Measurements from ENCODE around the gene S100A5.

DNA sequence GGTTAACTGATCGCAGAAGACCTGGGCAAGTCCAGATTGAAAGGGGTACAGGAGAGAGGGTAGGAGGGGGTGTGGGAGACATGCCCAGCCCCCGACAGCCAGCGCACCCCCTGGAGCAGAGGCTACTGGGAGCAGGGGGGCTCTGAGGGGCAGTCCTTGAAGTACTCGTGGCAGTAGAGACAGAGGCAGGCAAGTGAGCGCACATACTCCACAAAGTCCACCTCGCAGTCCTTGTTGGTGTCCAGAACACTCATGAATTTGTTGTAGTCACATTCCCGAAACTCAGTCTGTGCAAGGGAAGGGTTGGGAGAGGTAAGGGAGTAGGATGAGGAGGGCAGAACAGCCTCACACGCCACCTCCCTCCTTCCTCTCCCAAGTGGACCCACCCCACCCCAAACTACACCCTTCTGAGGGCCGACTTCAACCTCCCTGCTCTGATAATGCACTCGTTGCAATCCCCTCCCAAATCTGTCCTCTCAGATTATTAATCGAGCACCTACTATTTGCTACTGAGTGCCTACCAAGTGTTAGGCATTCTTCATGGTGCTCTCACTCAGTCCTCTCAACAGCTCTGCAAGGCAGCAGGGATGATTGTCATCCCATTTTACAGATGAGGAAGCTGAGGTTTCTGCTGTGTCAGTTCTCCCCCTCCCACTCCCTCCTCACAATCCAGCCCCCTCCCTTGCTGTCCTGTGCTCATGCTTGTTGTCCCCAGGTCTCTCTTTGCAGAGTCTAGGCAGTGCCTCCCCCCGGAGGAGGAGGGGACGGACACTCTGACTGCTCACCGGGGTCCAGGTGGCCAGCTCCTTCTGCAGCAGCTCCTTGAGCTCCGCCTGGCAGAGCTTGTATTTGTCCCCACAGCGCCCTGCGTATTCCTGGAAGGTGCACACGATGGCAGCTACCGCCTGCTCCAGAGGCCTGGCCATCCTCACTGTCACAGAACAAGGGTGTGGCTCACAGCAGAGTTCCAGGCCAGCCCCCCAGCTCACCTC lies 7.1 kb upstream of the S100A5 start:
- TF ChIP-seq, protein P1, sequence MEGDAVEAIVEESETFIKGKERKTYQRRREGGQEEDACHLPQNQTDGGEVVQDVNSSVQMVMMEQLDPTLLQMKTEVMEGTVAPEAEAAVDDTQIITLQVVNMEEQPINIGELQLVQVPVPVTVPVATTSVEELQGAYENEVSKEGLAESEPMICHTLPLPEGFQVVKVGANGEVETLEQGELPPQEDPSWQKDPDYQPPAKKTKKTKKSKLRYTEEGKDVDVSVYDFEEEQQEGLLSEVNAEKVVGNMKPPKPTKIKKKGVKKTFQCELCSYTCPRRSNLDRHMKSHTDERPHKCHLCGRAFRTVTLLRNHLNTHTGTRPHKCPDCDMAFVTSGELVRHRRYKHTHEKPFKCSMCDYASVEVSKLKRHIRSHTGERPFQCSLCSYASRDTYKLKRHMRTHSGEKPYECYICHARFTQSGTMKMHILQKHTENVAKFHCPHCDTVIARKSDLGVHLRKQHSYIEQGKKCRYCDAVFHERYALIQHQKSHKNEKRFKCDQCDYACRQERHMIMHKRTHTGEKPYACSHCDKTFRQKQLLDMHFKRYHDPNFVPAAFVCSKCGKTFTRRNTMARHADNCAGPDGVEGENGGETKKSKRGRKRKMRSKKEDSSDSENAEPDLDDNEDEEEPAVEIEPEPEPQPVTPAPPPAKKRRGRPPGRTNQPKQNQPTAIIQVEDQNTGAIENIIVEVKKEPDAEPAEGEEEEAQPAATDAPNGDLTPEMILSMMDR (IDR thresholded peaks at IDR 0.05) = no peak
- no peak for TF ChIP-seq ZFX (IDR thresholded peaks at IDR 0.05; ENCODE audit: borderline replicate concordance)
